Heart left ventricle (tissue), 13 donors: ENCODE measurements around the gene LIX1.

Experiments used
- POLR2A ChIP-seq, 2 donors: fragments of 450-650 bp; IDR thresholded peaks; one replicate each; pipeline ENCODE4 v1.6.1; 2017; ENCODE audit warnings: antibody characterized with exemption in 2 of 2, mild to moderate bottlenecking in 2 of 2, moderate library complexity in 2 of 2
- TF ChIP-seq, protein P1 (sequence below), 12 donors: fragments of 200-600 bp; sonication (generic) in 4 of 12; IDR thresholded peaks; one replicate each; pipeline versions ENCODE4 v1.5.0 to v1.8.0; 2018 to 2022; ENCODE audit warnings: antibody characterized with exemption in 12 of 12, mild to moderate bottlenecking in 5 of 12
- donor health status: ischemic (EF 13 %, LVEDD 7.1; RV severe dilation, severe dysfunction).
- donor health status: DM: no; HTN: yes; CAD: no.
- donor health status: DM: no; HTN: no; CAD: no.
- donor health status: ischemic (EF 25% LVEDD 6.9; RV normal size, moderate dysfunction).
- donor health status: ischemic (EF 25% LVEDD 5.7; RV mildly dilated, moderate dysfunction).
- donor health status: ischemic (EF 35%, LVEDD 5.7; RV mildly dilated, moderate dysfunction).
- donor health status: nonischemic (EF 11% LVEDD 7.7; RV severe dilation, severe dysfunction).
- donor health status: DM: yes; HTN: yes; CAD: no.
- donor health status: PGD.
- donor health status: ischemic (EF 29% LVEDD 5.4; RV normal size, mild dysfunction).
- donor health status: nonischemic (EF 23%, LVEDD 6.1; RV moderate dilation, normal function).

DNA sequence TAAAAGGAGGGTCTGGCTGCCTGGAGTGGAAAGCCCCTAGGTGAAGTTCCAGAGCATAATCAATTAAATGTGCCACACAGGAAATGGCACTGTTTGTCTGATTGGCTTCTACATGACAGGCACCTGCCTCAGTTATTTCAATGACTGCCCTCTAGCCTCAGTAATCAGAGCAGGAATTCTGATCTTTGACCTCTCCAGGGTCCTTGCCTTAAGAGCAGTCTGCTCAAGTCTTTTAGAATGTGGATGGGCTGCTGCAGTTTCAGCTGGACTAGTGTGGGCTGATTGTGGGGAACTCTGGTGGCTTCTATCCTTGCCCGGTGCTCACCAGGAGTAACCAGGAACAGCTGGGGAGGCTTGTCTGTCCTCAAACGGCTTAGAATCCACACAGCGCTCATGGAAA, 98.9 kb downstream of the LIX1 start:
- TF ChIP-seq, protein P1, sequence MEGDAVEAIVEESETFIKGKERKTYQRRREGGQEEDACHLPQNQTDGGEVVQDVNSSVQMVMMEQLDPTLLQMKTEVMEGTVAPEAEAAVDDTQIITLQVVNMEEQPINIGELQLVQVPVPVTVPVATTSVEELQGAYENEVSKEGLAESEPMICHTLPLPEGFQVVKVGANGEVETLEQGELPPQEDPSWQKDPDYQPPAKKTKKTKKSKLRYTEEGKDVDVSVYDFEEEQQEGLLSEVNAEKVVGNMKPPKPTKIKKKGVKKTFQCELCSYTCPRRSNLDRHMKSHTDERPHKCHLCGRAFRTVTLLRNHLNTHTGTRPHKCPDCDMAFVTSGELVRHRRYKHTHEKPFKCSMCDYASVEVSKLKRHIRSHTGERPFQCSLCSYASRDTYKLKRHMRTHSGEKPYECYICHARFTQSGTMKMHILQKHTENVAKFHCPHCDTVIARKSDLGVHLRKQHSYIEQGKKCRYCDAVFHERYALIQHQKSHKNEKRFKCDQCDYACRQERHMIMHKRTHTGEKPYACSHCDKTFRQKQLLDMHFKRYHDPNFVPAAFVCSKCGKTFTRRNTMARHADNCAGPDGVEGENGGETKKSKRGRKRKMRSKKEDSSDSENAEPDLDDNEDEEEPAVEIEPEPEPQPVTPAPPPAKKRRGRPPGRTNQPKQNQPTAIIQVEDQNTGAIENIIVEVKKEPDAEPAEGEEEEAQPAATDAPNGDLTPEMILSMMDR (IDR thresholded peaks at IDR 0.05): no peak
- no peak for TF ChIP-seq POLR2A (IDR thresholded peaks at IDR 0.05)
